Type B pancreatic cell (in vitro differentiated cells): Measurements from ENCODE around the gene LRP1B. TPM values are rescaled to one million over a fixed set of nuclear protein-coding genes. Genes with fewer than 3 reads are reported as not detected.

ENCODE experiments used
- DNase-seq: peaks from one replicate; pipeline ENCODE4 v3.0.0; 2021; ENCODE audit warnings: mixed read lengths; ENCODE audit not compliant: unreplicated experiment; ENCODE audit errors: extremely low spot score
- H3K27ac Mint-ChIP-seq: 2 replicates; pipeline ENCODE4 v1.8.0; 2021; ENCODE audit warnings: mild to moderate bottlenecking, mixed read lengths
- H3K27me3 Mint-ChIP-seq: 2 replicates; pipeline ENCODE4 v1.8.0; 2021; ENCODE audit warnings: mixed read lengths
- H3K36me3 Mint-ChIP-seq: 2 replicates; pipeline ENCODE4 v1.8.0; 2021; ENCODE audit warnings: mixed read lengths
- H3K4me1 Mint-ChIP-seq: one replicate; pipeline ENCODE4 v1.8.0; 2021; ENCODE audit warnings: mixed read lengths; ENCODE audit not compliant: unreplicated experiment
- H3K4me3 Mint-ChIP-seq: 2 replicates; pipeline ENCODE4 v1.8.0; 2021; ENCODE audit warnings: mild to moderate bottlenecking, mixed read lengths
- H3K9me3 Mint-ChIP-seq: 2 replicates; pipeline ENCODE4 v1.8.0; 2021; ENCODE audit warnings: mixed read lengths
- CTCF ChIP-seq: fragments of 200-600 bp; sonication (generic); conservative IDR thresholded peaks from 2 replicates; pipeline ENCODE4 v1.5.0; 2021; ENCODE audit warnings: antibody characterized with exemption, mild to moderate bottlenecking
- total RNA-seq: library from RNA; stranded (reverse); gene quantifications from 2 replicates; pipeline ENCODE4 v1.2.1, GENCODE V29; 2021; ENCODE audit warnings: low replicate concordance

LRP1B gene
- total RNA-seq, 1 donor from 2014 or later, result 16.0 TPM

DNA sequence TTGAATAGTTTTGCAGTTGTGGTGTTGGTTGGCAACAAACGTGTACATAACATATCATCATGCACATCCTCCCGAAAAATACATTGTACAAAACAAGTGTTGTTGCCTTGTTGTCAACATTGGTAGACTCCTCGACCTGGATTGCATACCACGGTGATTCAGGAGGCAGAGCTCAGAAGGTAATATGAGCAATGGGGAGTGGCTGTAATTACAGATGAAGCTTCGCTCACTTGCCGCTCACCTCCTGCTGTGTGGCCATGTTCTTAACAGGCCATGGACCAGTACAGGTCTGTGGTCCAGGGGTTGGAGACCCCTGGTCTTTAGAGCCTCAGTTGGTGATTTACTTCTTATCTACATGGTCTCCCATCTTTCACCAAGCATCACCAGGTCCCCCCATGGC lies 1927.5 kb downstream of the LRP1B start:
- H3K27ac Mint-ChIP-seq, result no peak overlapping the region
- DNase-seq, result no peak
- H3K36me3 Mint-ChIP-seq, result no peaks in the 10 kb centered on the region
- no peak overlapping the region for H3K4me3 Mint-ChIP-seq
- H3K4me1 Mint-ChIP-seq, result no peaks in the 10 kb centered on the region
- no peaks in the 10 kb centered on the region for H3K9me3 Mint-ChIP-seq
- H3K27me3 Mint-ChIP-seq, result no peaks in the 10 kb centered on the region
- TF ChIP-seq CTCF, result no peak

DNA sequence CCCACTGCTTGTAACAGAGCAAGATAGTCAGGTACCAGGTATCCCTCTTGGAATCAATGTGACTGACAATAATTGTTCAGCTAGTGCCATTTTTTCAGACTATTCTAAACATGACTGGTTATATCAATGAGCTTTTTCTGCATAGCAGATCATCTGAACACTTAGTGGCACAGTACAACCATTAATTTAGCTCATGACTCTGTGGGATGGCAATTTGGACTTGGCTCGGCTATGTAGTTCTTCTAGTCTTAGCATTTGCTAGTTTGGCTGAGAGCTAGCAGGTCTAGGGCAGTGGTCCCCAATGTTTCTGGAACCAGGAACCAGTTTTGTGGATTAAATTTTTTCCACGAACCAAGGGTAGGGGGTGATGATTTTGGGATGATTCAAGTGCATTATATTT lies 1929.2 kb downstream of the LRP1B start:
- Mint-ChIP-seq H3K27me3 (no peaks in the 10 kb centered on the region), H3K9me3 (no peaks in the 10 kb centered on the region), H3K4me3 (no peak overlapping the region), H3K4me1 (no peaks in the 10 kb centered on the region), H3K27ac (no peak overlapping the region), H3K36me3 (no peaks in the 10 kb centered on the region)
- no peak for DNase-seq
- TF ChIP-seq CTCF, result no peak

DNA sequence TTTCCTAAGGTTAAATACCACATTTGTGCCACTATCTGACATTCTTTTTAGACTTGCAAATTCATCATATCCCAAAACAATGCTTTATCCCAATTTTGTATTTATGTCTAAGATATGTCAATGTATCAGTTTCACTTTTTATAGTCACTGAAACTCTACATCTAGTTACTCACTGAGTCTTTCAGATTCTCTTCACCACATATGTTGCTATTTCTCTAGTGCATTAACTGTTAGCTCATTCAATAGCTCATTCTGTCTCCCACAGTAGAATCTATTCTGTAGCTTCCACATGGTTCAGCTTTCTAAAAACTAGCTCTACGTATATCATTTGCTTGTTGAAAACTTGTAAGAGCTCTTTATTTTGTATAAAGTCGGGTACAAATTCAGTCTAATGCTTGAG lies 1930.1 kb downstream of the LRP1B start:
- no peaks in the 10 kb centered on the region for H3K4me1 Mint-ChIP-seq
- H3K9me3 Mint-ChIP-seq, result no peaks in the 10 kb centered on the region
- H3K27ac Mint-ChIP-seq, result no peak overlapping the region
- H3K27me3 Mint-ChIP-seq, result no peaks in the 10 kb centered on the region
- no peak for DNase-seq
- no peak for TF ChIP-seq CTCF
- H3K36me3 Mint-ChIP-seq, result no peaks in the 10 kb centered on the region
- H3K4me3 Mint-ChIP-seq, result no peak overlapping the region

DNA sequence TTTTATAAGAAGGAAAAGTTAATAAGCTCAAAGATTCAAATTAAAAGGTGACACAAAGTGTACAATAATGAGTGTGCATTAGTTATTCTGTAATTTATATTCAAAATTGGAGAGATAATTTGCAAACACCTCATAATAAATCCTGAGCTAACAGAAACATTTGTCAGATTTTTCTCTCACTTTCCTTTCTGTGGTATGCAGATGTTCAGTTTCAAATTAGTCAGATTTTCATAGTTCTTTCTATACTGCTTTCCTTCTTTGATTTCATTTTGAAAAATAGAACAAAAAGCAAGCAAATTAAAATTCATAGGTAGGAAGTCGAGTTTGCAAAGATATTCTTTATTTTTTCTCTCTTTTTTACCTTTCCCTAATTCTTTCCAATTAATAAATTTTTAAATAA lies 1930.5 kb downstream of the LRP1B start:
- no peak overlapping the region for H3K4me3 Mint-ChIP-seq
- no peaks in the 10 kb centered on the region for H3K9me3 Mint-ChIP-seq
- no peak for DNase-seq
- no peak for TF ChIP-seq CTCF
- H3K27ac Mint-ChIP-seq, result no peak overlapping the region
- no peaks in the 10 kb centered on the region for H3K27me3 Mint-ChIP-seq
- H3K4me1 Mint-ChIP-seq, result no peaks in the 10 kb centered on the region
- no peaks in the 10 kb centered on the region for H3K36me3 Mint-ChIP-seq

- Mint-ChIP-seq H3K4me1 (no peaks in the 10 kb centered on the region), H3K4me3 (no peak overlapping the region), H3K9me3 (no peaks in the 10 kb centered on the region), H3K27ac (no peak overlapping the region), H3K36me3 (no peaks in the 10 kb centered on the region), H3K27me3 (no peaks in the 10 kb centered on the region)
- no peak for DNase-seq
- TF ChIP-seq CTCF, result no peak
Observed at GRCh38 chr2:140199312-140199711, 1931.5 kb downstream of the LRP1B start.

GRCh38 chr2:140187086-140187485 lies 1943.7 kb downstream of the LRP1B start:
- Mint-ChIP-seq H3K27me3 (no peaks in the 10 kb centered on the region), H3K9me3 (no peaks in the 10 kb centered on the region), H3K36me3 (no peaks in the 10 kb centered on the region), H3K27ac (no peak overlapping the region), H3K4me3 (no peak overlapping the region), H3K4me1 (no peaks in the 10 kb centered on the region)
- no peak for TF ChIP-seq CTCF
- DNase-seq, result no peak
